ENCODE data around the gene OR2G2.

- TF ChIP-seq CTCF (conservative IDR thresholded peaks at IDR 0.05; ENCODE audit: low read depth, low read length), result no peak
- no peak for TF ChIP-seq EZH2 (IDR thresholded peaks at IDR 0.05; ENCODE audit: low read length, unreplicated experiment)
These were observed 9.2 kb upstream of the OR2G2 start for GRCh38 chr1:247578946-247579460.

All from PC-3 (cell line).